H54 (cell line): ENCODE measurements around the gene TTC16.
A peak's percentile ranks its signal among the peaks of the same experiment; 100 is the strongest.

Source experiments
- DNase-seq: peaks from one replicate; pipeline ENCODE4 v3.0.0; 2011; ENCODE audit warnings: low spot score, mixed read lengths; ENCODE audit not compliant: insufficient read length
- FAIRE-seq: peaks from 3 replicates; lab custom pipeline; 2011; peaks lifted over from hg19 to GRCh38; lab: Jason Lieb, UNC
- POLR2A ChIP-seq: IDR thresholded peaks from 2 replicates; pipeline ENCODE4 v1.6.1; 2011; ENCODE audit warnings: low read depth, mild to moderate bottlenecking, low read length

TTC16 gene

GRCh38 chr9:127715470-127716337, at the start of gene TTC16, which contains the start of gene PTRH1:
TSS of gene TTC16 (plus strand) at chr9:127716079. CDS start at chr9:127716146, 67 bp downstream.
TSS of gene PTRH1 (minus strand) at chr9:127715663. CDS start at chr9:127715639, 24 bp downstream.
- peak; percentile 81 for FAIRE-seq
- DNase-seq, result peak; percentile 99
- peak; percentile 21; the same call in 1 of the 2 replicates for TF ChIP-seq POLR2A

- no peak for TF ChIP-seq POLR2A
- no peak for FAIRE-seq
- DNase-seq, result no peak
Measured at GRCh38 chr9:127667127-127667844, 48.6 kb upstream of the TTC16 start.

- DNase-seq (no peak), FAIRE-seq (no peak)
- TF ChIP-seq POLR2A, result no peak
Measured at GRCh38 chr9:127667906-127668305, 48.0 kb upstream of the TTC16 start.

- DNase-seq (no peak), FAIRE-seq (no peak)
- no peak for TF ChIP-seq POLR2A
Measured at GRCh38 chr9:127673234-127673633, 42.6 kb upstream of the TTC16 start.

GRCh38 chr9:127676638-127677037, 39.2 kb upstream of the TTC16 start:
- DNase-seq (no peak), FAIRE-seq (no peak)
- no peak for TF ChIP-seq POLR2A

GRCh38 chr9:127679506-127679905, 36.4 kb upstream of the TTC16 start:
- DNase-seq (no peak), FAIRE-seq (no peak)
- TF ChIP-seq POLR2A, result no peak

- no peak for DNase-seq
- no peak for FAIRE-seq
- no peak for TF ChIP-seq POLR2A
Measured at GRCh38 chr9:127680226-127680625, 35.7 kb upstream of the TTC16 start.

GRCh38 chr9:127680846-127681245, 35.0 kb upstream of the TTC16 start:
- FAIRE-seq, result no peak
- DNase-seq, result no peak
- TF ChIP-seq POLR2A, result no peak

- FAIRE-seq (no peak), DNase-seq (no peak)
- TF ChIP-seq POLR2A, result no peak
Measured at GRCh38 chr9:127682351-127683136, 33.3 kb upstream of the TTC16 start.

- FAIRE-seq (no peak), DNase-seq (peak; percentile 73)
- no peak for TF ChIP-seq POLR2A
Measured at GRCh38 chr9:127683723-127684122, 32.2 kb upstream of the TTC16 start.

- FAIRE-seq, result peak; percentile 65
- peak; percentile 93 for DNase-seq
- TF ChIP-seq POLR2A, result no peak
Measured at GRCh38 chr9:127684576-127684975, 31.3 kb upstream of the TTC16 start.

GRCh38 chr9:127686461-127687393, 29.2 kb upstream of the TTC16 start:
- no peak for TF ChIP-seq POLR2A
- no peak for DNase-seq
- FAIRE-seq, result no peak
